ENCODE measurements around the gene LIMK1.
A peak's percentile ranks its signal among the peaks of the same experiment; 100 is the strongest.

LIMK1 gene

DNA sequence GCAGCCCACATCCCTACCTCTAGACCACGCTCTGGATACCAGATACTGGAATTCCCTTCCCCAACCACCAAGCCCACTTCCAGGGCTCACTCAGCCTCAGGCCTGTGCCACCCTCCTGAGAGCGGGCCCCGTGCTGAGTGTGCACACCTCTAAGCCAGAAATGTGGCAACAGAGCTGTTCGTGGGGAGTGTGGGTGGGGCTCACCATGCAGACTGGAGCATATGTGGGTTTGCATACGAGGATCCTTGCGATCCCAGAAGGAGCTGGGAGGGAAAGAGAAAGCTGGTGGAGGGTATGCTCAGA is 13.0 kb upstream of the LIMK1 start:
- DNase-seq: peak in 28 of 42 donors; percentile 30 to 83 (median 50)
- intact Hi-C loops (cut with DNase I): no loop called here

DNA sequence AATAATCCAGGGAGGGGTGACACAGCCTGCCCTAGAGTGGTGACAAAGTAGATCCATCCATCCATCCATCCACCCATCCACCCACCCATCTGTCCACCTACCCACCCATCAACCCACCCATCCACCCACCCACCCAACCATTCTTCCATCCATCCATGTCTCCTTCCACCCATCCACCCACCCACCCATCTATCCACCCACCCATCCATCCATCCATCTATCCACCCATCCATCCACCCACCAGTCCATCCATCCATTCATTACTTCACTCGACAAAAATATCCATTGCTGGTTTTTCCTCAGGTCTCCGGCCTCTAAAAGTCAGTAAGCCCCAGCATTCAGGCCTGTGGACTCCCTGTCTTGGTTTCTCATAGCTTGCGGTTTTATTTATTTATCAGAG is 12.5 kb upstream of the LIMK1 start:
- DNase-seq: no peak
- intact Hi-C loops (cut with DNase I): no loop called here

DNA sequence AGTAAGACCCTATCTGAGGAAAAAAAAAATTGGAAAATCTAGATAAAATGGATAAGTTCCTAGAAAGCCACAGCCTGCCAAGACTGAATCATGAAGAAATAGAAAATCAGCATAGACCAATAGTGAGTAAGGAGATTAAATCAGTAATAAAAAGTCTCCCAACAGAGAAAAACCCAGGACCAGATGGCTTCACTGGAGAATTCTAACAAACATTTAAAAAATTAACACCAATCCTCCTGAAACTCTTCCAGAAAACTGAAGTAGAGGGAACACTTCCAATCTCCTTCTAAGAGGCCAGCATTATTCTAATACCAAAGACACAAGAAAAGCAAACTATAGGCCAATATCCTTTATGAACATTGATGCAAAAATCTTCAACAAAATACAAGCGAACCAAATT is 8.8 kb upstream of the LIMK1 start:
- intact Hi-C loops (cut with DNase I): no loop called here
- no peak for DNase-seq

- DNase-seq: no peak
- intact Hi-C loops (cut with DNase I): no loop called here
These were observed 5.1 kb upstream of the LIMK1 start for GRCh38 chr7:74078461-74078860.

GRCh38 chr7:74082770-74083116 is 861 bp upstream of the LIMK1 start:
- intact Hi-C loops (cut with DNase I): no loop called here
- DNase-seq: no peak

DNA sequence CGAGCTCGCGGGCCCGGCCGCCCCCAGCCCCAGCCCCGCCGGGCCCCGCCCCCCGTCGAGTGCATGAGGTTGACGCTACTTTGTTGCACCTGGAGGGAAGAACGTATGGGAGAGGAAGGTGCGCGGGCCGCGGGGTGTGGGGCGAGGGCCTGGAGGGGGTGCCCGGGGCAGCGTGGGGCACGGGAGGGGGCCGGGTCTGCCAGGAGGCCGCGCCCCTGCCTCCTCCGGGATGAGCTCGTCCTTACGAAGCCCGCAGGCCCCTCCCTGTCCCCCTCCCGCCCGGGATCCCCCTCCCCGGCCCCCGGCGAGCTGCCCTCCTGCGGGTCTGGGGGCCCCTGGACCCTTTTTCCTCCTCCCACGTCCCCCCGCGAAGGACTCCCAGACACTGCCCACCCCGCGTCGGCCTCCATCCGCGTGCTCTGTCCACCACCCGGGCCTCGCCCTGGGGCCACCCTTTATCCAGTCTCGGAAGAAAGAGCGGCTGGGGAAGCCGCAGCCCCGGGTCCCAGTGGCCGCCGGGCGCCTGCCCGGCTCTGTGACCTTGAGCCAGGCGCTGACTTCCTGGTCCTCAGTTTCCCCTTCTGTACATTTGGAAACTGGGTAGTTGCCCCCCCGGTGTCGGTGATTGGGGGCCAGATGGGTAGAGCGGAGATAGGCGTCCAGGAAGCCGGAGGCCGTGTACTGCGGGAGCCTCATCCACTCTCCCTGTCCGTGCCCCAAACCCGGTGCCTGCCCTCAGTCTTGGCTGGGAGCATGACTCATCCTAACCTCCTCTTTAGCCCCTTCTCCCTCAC is 521 bp downstream of the LIMK1 start:
- intact Hi-C loops (cut with DNase I): no loop called here
- DNase-seq: peak in 6 of 42 donors; percentile 31 to 51 (median 36)

DNA sequence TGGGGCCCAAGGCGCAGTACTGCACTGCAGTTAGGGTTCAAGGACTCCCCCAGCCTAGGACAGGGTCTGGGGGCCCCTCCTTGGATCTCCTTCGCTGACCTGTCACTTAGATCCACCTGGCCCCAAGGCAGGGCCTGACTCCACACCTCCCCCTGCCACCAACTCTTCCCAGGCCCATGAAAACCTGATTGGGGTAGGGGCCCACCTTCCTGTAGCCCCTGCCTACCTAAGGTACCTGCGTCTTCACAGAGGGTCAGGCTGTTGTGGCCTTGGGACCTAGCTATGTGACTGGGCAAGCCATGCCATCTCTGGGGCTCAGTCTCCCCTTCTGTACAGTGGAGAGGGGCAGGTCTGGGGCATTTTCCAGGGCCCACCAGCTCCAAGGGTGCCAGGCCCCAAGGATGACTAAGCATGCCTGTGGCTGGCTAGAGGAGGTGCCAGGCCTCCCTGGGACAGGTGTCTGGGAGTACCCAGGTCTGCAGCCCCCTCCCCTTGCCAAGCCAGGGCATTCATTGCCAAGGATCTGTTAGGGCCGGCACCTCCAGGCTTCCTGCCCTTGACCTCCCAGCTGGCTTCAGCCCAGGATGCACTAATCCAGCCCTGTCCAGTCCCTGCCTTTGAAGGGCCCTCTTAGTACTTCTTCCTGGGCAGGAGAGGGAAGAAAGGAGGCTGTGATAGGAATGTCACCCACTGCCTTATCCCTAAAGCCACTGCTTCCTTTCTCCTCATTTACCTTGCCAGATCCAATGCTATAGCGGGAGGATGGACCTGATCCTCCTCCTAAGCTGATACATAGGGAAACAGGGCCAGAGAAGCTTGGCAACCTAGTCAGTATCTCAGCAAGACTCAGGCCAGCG is 1.3 kb downstream of the LIMK1 start:
- intact Hi-C loops (cut with DNase I): no loop called here
- no peak for DNase-seq

DNA sequence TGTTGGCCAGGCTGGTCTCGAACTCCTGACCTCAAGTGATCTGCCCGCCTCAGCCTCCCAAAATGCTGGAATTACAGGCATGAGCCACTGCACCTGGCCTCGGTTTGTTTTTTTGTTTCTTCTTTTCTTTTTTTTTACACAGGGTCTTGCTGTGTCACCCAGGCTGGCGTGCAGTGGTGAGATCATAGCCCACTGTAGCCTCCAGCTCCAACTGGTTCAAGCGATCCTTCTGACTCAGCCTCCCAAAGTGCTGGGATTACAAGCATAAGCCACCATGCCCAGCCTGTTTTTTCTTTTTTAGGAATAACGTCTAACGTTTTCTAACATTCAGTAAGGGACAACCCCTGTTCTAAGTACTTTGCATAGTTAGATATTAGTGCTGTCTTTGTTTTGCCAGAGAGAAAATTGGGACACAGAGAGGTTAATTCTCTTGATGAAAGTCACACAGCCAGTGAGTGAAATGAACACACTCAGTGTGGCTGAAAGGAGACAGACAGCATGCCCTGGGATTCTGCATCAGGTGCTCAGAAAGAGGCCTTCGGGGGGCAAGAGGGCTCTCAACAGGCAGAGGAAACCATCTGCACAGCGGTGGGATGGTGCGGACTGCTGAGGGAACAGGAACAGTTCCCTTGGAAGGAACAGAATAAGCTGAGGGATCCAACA is 4.3 kb downstream of the LIMK1 start:
- intact Hi-C loops (cut with DNase I): no loop called here
- DNase-seq: no peak

- peak in 3 of 42 donors; percentile 7 to 36 (median 28) for DNase-seq
- intact Hi-C loops (cut with DNase I): no loop called here
These were observed 8.8 kb downstream of the LIMK1 start for GRCh38 chr7:74092321-74092963.

DNA sequence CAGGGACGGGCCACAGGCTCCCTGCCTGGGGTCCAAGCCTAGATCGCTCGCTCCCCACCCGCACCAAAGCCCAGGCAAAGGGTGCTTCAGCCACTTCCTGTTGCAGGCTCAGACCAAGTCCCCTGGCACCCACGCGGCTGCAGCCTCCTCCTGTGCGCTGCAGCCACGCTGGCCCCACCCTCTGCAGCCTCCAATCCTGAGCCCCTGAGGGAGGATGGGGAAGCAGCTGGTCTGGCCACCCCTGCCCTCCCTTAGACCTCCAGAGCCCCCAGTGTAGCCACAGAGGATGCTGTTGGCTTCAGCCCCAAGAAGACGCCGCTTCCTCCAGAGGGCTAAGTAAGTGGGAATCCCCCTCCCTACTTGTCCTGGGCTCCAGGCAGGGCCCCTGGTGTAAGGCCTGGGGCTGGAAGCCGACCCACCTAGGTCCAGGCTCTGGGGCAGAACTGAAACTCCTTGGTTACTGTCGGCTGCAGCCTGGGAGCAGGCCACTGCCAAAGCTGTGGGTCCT is 9.4 kb downstream of the LIMK1 start:
- intact Hi-C loops (cut with DNase I): no loop called here
- peak in 37 of 42 donors; percentile 19 to 67 (median 49) for DNase-seq

GRCh38 chr7:74093671-74094223 is 10.1 kb downstream of the LIMK1 start:
- no peak for DNase-seq
- intact Hi-C loops (cut with DNase I): no loop called here

GRCh38 chr7:74094224-74095101 is 10.9 kb downstream of the LIMK1 start:
- intact Hi-C loops (cut with DNase I): no loop called here
- DNase-seq: peak in 39 of 42 donors; percentile 24 to 91 (median 51)

- intact Hi-C loops (cut with DNase I): no loop called here
- DNase-seq: no peak
These were observed 11.5 kb downstream of the LIMK1 start for GRCh38 chr7:74095135-74095534.

DNA sequence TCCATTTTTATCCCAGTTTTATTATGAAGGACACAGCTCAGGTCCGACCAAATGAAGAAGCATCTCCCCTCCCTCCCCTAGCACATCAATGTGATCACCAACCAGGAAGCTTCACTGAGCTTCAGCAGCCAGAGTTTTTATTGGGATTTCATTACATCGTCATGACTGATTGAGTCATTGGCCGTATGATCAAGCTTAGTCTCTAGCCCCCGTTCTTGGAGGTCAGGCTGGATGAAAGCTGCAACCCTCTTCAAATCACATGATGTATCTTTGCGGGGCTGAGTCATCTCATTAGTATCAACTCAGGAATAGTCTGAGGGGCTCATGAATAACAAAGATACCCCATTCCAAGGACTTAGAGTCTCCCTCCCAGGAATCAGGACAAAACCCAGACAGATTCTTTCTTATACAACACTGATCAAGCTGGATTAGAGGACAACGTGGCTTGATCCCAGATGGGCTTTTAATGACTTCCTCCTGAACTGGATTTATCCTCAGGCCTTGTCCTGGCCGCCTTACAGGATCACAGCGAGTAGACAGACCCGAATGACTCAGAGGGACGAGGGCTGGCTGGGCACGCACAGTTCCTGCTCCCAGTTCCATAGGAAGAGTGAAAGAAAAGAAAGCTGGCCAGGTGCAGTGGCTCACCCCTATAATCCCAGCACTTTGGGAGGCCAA is 14.5 kb downstream of the LIMK1 start:
- no peak for DNase-seq
- intact Hi-C loops (cut with DNase I): no loop called here

GRCh38 chr7:74099031-74099430 is 15.4 kb downstream of the LIMK1 start:
- no peak for DNase-seq
- intact Hi-C loops (cut with DNase I): no loop called here

DNA sequence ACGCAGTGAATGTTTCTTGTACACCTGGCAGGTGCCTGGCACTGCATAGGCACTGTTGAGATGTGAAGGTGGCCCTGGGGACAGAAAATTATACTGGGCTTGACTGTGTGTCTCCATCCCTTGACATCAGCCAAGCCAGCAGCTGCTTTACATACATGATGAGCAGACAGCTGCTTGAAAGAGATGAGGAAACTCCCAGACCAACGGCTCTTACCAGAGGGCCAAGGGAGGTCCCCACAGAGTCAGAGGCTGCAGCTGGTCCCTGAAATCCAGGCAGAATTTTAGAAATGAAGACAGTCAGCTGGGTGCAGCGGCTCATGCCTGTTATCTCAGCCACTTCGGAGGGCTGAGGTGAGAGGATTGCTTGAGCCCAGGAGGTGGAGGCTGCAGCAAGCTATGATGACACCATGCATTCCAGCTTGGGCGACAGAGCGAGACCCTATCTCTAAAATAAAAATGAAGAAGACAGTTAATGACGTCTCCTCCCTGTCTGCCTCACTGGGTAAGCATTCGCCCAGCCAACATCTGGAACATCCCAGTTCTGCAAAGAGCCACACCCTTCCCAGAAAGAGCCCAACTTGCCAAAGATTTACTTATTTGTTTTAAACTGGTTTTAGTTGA is 17.6 kb downstream of the LIMK1 start:
- intact Hi-C loops (cut with DNase I): no loop called here
- no peak for DNase-seq

DNA sequence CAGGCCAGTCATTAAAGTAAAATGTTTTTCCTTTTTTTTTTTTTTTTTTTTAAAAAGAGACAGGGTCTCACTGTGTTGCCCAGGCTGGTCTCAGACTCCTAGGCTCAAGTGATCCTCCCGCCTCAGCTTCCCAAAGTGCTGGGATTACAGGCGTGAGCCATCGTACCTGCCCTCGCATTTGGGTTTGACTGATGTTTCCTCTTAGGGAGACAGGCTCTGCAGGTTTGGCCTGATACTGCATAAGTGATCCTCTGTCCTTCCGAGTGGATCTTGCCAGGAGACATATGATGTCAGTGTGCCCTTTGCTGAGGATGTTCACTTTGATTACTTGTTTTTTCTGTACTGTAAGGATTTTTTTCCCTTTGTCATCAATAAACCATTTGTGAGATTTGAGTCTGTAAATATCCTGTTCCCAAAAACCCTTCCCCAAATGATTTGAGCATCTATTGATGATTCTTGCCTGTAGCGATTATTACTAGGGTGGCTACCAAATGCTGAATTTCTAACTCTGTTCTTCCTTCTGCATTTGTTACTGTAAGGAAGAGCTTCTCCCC is 19.7 kb downstream of the LIMK1 start:
- intact Hi-C loops (cut with DNase I): no loop called here
- DNase-seq: no peak
